Stimulated activated naive CD8-positive, alpha-beta T cell treated with anti-CD3 and anti-CD28 coated beads, Interleukin-15, amount 100 ng/mL, for 72 hours (primary cell): ENCODE results near the gene PTGR3.

ENCODE experiments used
- ATAC-seq: fragments of 150-1000 bp; cut with Tn5 transposase; 2 replicates; pipeline ENCODE4 v1.10.0; 2021; ENCODE audit warnings: mild to moderate bottlenecking, moderate library complexity
- DNase-seq, 2 donors: peaks; one replicate each; pipeline ENCODE4 v3.0.0; 2021 to 2022
- H3K27ac Mint-ChIP-seq, 2 donors: one replicate each; pipeline ENCODE4 v1.8.0; 2022; ENCODE audit warnings: mild to moderate bottlenecking in 2 of 2, mixed read lengths in 2 of 2, moderate library complexity in 2 of 2
- H3K27me3 Mint-ChIP-seq: one replicate; pipeline ENCODE4 v1.8.0; 2022; ENCODE audit warnings: mixed read lengths
- H3K4me1 Mint-ChIP-seq: one replicate; pipeline ENCODE4 v1.8.0; 2022; ENCODE audit warnings: mild to moderate bottlenecking, mixed read lengths
- H3K4me3 Mint-ChIP-seq, 2 donors: one replicate each; pipeline ENCODE4 v1.8.0; 2022; ENCODE audit warnings: mild to moderate bottlenecking in 2 of 2, mixed read lengths in 2 of 2, moderate library complexity in 1 of 2
- H3K9me3 Mint-ChIP-seq, 2 donors: one replicate each; pipeline ENCODE4 v1.8.0; 2022; ENCODE audit warnings: mixed read lengths in 2 of 2

PTGR3 gene

GRCh38 chr18:75183524-75183923 lies 25.4 kb downstream of the PTGR3 start:
- no peak for ATAC-seq
- Mint-ChIP-seq H3K27ac (no peak overlapping the region), H3K9me3 (peaks cover 0 to 11% of the 10 kb centered on the region in 2 donors), H3K27me3 (no peaks in the 10 kb centered on the region), H3K4me3 (no peak overlapping the region), H3K4me1 (no peaks in the 10 kb centered on the region)
- DNase-seq: no peak

GRCh38 chr18:75179819-75180600 lies 28.9 kb downstream of the PTGR3 start:
- no peak for DNase-seq
- no peak for ATAC-seq
- Mint-ChIP-seq H3K4me3 (no peak overlapping the region), H3K27ac (no peak overlapping the region), H3K4me1 (no peaks in the 10 kb centered on the region), H3K27me3 (no peaks in the 10 kb centered on the region), H3K9me3 (no peaks in the 10 kb centered on the region)

- ATAC-seq: no peak
- no peak overlapping the region for H3K27ac Mint-ChIP-seq
Observed at GRCh38 chr18:75178376-75178775, 30.6 kb downstream of the PTGR3 start.

GRCh38 chr18:75176849-75177248 lies 32.1 kb downstream of the PTGR3 start:
- H3K27me3 Mint-ChIP-seq: peaks cover 17% of the 10 kb centered on the region
- H3K9me3 Mint-ChIP-seq: no peaks in the 10 kb centered on the region
- H3K4me3 Mint-ChIP-seq: no peak overlapping the region
- no peak overlapping the region for H3K27ac Mint-ChIP-seq
- ATAC-seq: no peak
- peaks cover 12% of the 10 kb centered on the region for H3K4me1 Mint-ChIP-seq
- DNase-seq: no peak

More at GRCh38 chr18:75178376-75178775, 30.6 kb downstream of the PTGR3 start:
- Mint-ChIP-seq H3K4me3 (no peak overlapping the region), H3K4me1 (peaks cover 5% of the 10 kb centered on the region), H3K27me3 (peaks cover 2% of the 10 kb centered on the region), H3K9me3 (no peaks in the 10 kb centered on the region)
- DNase-seq: no peak

- Mint-ChIP-seq H3K27me3 (peaks cover 17% of the 10 kb centered on the region), H3K9me3 (no peaks in the 10 kb centered on the region), H3K4me3 (no peak overlapping the region), H3K4me1 (peaks cover 12% of the 10 kb centered on the region), H3K27ac (no peak overlapping the region)
- no peak for ATAC-seq
- no peak for DNase-seq
Observed at GRCh38 chr18:75173738-75174137, 35.2 kb downstream of the PTGR3 start.

GRCh38 chr18:75173125-75173432 lies 35.9 kb downstream of the PTGR3 start:
- Mint-ChIP-seq H3K27me3 (peaks cover 17% of the 10 kb centered on the region), H3K4me1 (peaks cover 12% of the 10 kb centered on the region), H3K9me3 (no peaks in the 10 kb centered on the region), H3K27ac (peak overlapping the region in 1 of 2 donors; percentile 58), H3K4me3 (no peak overlapping the region)
- ATAC-seq (no peak), DNase-seq (no peak)

- Mint-ChIP-seq H3K4me1 (peaks cover 12% of the 10 kb centered on the region), H3K27me3 (peaks cover 17% of the 10 kb centered on the region), H3K27ac (peak overlapping the region in 1 of 2 donors; percentile 58), H3K4me3 (no peak overlapping the region), H3K9me3 (no peaks in the 10 kb centered on the region)
- no peak for DNase-seq
- no peak for ATAC-seq
Observed at GRCh38 chr18:75172299-75173124, 36.4 kb downstream of the PTGR3 start.

- peaks cover 12% of the 10 kb centered on the region for H3K4me1 Mint-ChIP-seq
- no peaks in the 10 kb centered on the region for H3K9me3 Mint-ChIP-seq
- H3K27me3 Mint-ChIP-seq: peaks cover 17% of the 10 kb centered on the region
- ATAC-seq: no peak
- H3K27ac Mint-ChIP-seq: peak overlapping the region in 1 of 2 donors; percentile 84
- H3K4me3 Mint-ChIP-seq: no peak overlapping the region
- DNase-seq: no peak
Observed at GRCh38 chr18:75170916-75171315, 38.0 kb downstream of the PTGR3 start.

GRCh38 chr18:75170022-75170789 lies 38.7 kb downstream of the PTGR3 start:
- Mint-ChIP-seq H3K4me1 (peaks cover 12% of the 10 kb centered on the region), H3K27me3 (peaks cover 17% of the 10 kb centered on the region), H3K9me3 (no peaks in the 10 kb centered on the region)

GRCh38 chr18:75169411-75169810 lies 39.5 kb downstream of the PTGR3 start:
- Mint-ChIP-seq H3K9me3 (no peaks in the 10 kb centered on the region), H3K4me3 (no peak overlapping the region), H3K4me1 (peaks cover 12% of the 10 kb centered on the region), H3K27me3 (peaks cover 17% of the 10 kb centered on the region), H3K27ac (no peak overlapping the region)
- no peak for DNase-seq
- ATAC-seq: no peak

More at GRCh38 chr18:75170022-75170789, 38.7 kb downstream of the PTGR3 start:
- ATAC-seq: no peak
- DNase-seq: no peak
- Mint-ChIP-seq H3K27ac (no peak overlapping the region), H3K4me3 (no peak overlapping the region)

GRCh38 chr18:75168619-75169018 lies 40.3 kb downstream of the PTGR3 start:
- DNase-seq (no peak), ATAC-seq (no peak)
- peaks cover 10% of the 10 kb centered on the region for H3K4me1 Mint-ChIP-seq
- no peaks in the 10 kb centered on the region for H3K9me3 Mint-ChIP-seq
- H3K27ac Mint-ChIP-seq: no peak overlapping the region
- H3K4me3 Mint-ChIP-seq: no peak overlapping the region
- peaks cover 17% of the 10 kb centered on the region for H3K27me3 Mint-ChIP-seq

- H3K27ac Mint-ChIP-seq: no peak overlapping the region
- peaks cover 3% of the 10 kb centered on the region for H3K4me1 Mint-ChIP-seq
- H3K27me3 Mint-ChIP-seq: peaks cover 11% of the 10 kb centered on the region
- ATAC-seq: no peak
- H3K9me3 Mint-ChIP-seq: no peaks in the 10 kb centered on the region
- no peak for DNase-seq
- no peak overlapping the region for H3K4me3 Mint-ChIP-seq
Observed at GRCh38 chr18:75167759-75168618, 41.0 kb downstream of the PTGR3 start.

- Mint-ChIP-seq H3K9me3 (no peaks in the 10 kb centered on the region), H3K4me3 (no peak overlapping the region), H3K4me1 (peaks cover under 1% of the 10 kb centered on the region), H3K27me3 (peaks cover 3% of the 10 kb centered on the region), H3K27ac (no peak overlapping the region)
- no peak for ATAC-seq
- DNase-seq: no peak
Observed at GRCh38 chr18:75167137-75167536, 41.8 kb downstream of the PTGR3 start.

GRCh38 chr18:75165926-75166325 lies 43.0 kb downstream of the PTGR3 start:
- H3K27ac Mint-ChIP-seq: no peak overlapping the region
- H3K4me1 Mint-ChIP-seq: peaks cover 12% of the 10 kb centered on the region
- no peaks in the 10 kb centered on the region for H3K27me3 Mint-ChIP-seq
- DNase-seq: no peak
- no peak overlapping the region for H3K4me3 Mint-ChIP-seq
- no peak for ATAC-seq
- no peaks in the 10 kb centered on the region for H3K9me3 Mint-ChIP-seq

- ATAC-seq (no peak), DNase-seq (no peak)
- Mint-ChIP-seq H3K4me1 (peaks cover 12% of the 10 kb centered on the region), H3K27me3 (no peaks in the 10 kb centered on the region), H3K4me3 (no peak overlapping the region), H3K9me3 (no peaks in the 10 kb centered on the region), H3K27ac (no peak overlapping the region)
Observed at GRCh38 chr18:75164479-75164878, 44.5 kb downstream of the PTGR3 start.
